K562 (cell line): ENCODE data around the gene ANAPC16. TPM values are rescaled to one million over a fixed set of nuclear protein-coding genes. Genes with fewer than 3 reads are reported as not detected.
A peak's percentile ranks its signal among the peaks of the same experiment; 100 is the strongest.

Experiments
- ARID3B ChIP-seq: fragments of 250-450 bp; sonication (Bioruptor Pico); IDR thresholded peaks from 2 replicates; pipeline ENCODE4 v1.4.0; 2020; ENCODE audit warnings: borderline replicate concordance
- ATF1 ChIP-seq, 2 experiments: fragments of 450-650 bp in 1 of 2; IDR thresholded peaks; 2 replicates each; pipeline ENCODE4 v1.6.1; 2016; ENCODE audit warnings: missing compliant biosample characterization in 1 of 2, missing genetic modification characterization in 1 of 2
- CAMTA2 ChIP-seq: fragments of 250-450 bp; sonication (Bioruptor Pico); conservative IDR thresholded peaks from 2 replicates; pipeline ENCODE4 v1.5.1; 2022
- CEBPB ChIP-seq: fragments of 450-650 bp; IDR thresholded peaks from 2 replicates; pipeline ENCODE4 v1.6.1; 2016; ENCODE audit warnings: missing genetic modification characterization, missing compliant biosample characterization
- CHD2 ChIP-seq: IDR thresholded peaks from 2 replicates; pipeline ENCODE4 v1.6.1; 2011; ENCODE audit warnings: low read depth, low read length
- DIDO1 ChIP-seq: fragments of 450-650 bp; IDR thresholded peaks from 2 replicates; pipeline ENCODE4 v1.6.1; 2016; ENCODE audit warnings: low read depth, missing biosample characterization, missing genetic modification characterization
- ELF4 ChIP-seq: fragments of 450-650 bp; formaldehyde crosslinking; IDR thresholded peaks from 2 replicates; pipeline ENCODE4 v1.4.0; 2022; ENCODE audit warnings: missing genetic modification characterization
- FOS ChIP-seq: IDR thresholded peaks from 3 replicates; pipeline ENCODE4 v1.6.1; 2011; ENCODE audit not compliant: insufficient read length; ENCODE audit errors: extremely low read depth
- HMG20B ChIP-seq: fragments of 250-450 bp; sonication (Bioruptor Pico); IDR thresholded peaks from 2 replicates; pipeline ENCODE4 v1.5.0; 2021; ENCODE audit warnings: mild to moderate bottlenecking
- KDM5B ChIP-seq: fragments of 200-600 bp; sonication (generic); IDR thresholded peaks from 2 replicates; pipeline ENCODE4 v1.6.1; 2012; ENCODE audit warnings: low read depth, mild to moderate bottlenecking, moderate library complexity, low read length, control low read depth, inconsistent platforms; ENCODE audit not compliant: insufficient replicate concordance
- NBN ChIP-seq: fragments of 450-650 bp; IDR thresholded peaks from 2 replicates; pipeline ENCODE4 v1.6.1; 2016; ENCODE audit warnings: low read depth, mild to moderate bottlenecking
- PHF8 ChIP-seq: fragments of 200-600 bp; sonication (generic); IDR thresholded peaks from 2 replicates; pipeline ENCODE4 v1.6.1; 2012; ENCODE audit warnings: mixed run types, mild to moderate bottlenecking, inconsistent platforms, low read length, moderate library complexity, borderline replicate concordance
- SMAD2 ChIP-seq: fragments of 150-350 bp; IDR thresholded peaks from 2 replicates; pipeline ENCODE4 v1.6.1; 2014; ENCODE audit warnings: low read depth, mild to moderate bottlenecking, low read length
- SMARCB1 ChIP-seq: IDR thresholded peaks from 2 replicates; pipeline ENCODE4 v1.6.1; 2011; ENCODE audit warnings: improper control_type of control experiment, low read depth; ENCODE audit not compliant: insufficient read length
- TBL1XR1 ChIP-seq, 2 experiments: IDR thresholded peaks; 2 replicates each; pipeline ENCODE4 v1.6.1; 2012; ENCODE audit warnings: improper control_type of control experiment in 2 of 2, low read length in 2 of 2, mild to moderate bottlenecking in 1 of 2
- VEZF1 ChIP-seq: fragments of 200-800 bp; sonication (Bioruptor generic); IDR thresholded peaks from 2 replicates; pipeline ENCODE4 v1.6.1; 2017; ENCODE audit warnings: missing genetic modification characterization, missing compliant biosample characterization
- YY1 ChIP-seq, 3 experiments: IDR thresholded peaks; 2 replicates each; pipeline ENCODE4 v1.6.1; 2011; ENCODE audit warnings: low read length in 2 of 3, mild to moderate bottlenecking in 2 of 3, moderate library complexity in 2 of 3, borderline replicate concordance in 1 of 3, control low read depth in 1 of 3, low read depth in 1 of 3; ENCODE audit not compliant: insufficient read depth in 3 of 3, insufficient replicate concordance in 2 of 3, control insufficient read depth in 1 of 3, insufficient read length in 1 of 3; ENCODE audit errors: extremely low read depth in 1 of 3
- ZMIZ1 ChIP-seq, 2 experiments: fragments of 150-350 bp in 1 of 2; IDR thresholded peaks; 2 replicates each; pipeline ENCODE4 v1.6.1; 2012 to 2016; ENCODE audit warnings: low read depth in 2 of 2, low read length in 2 of 2, mild to moderate bottlenecking in 1 of 2, moderate library complexity in 1 of 2
- ZNF217 ChIP-seq: sonication (generic); formaldehyde crosslinking; IDR thresholded peaks from 2 replicates; pipeline ENCODE4 v1.8.0; 2022; ENCODE audit warnings: mild to moderate bottlenecking, missing genetic modification reagents
- ZNF41 ChIP-seq: fragments of 250-450 bp; sonication (Bioruptor Pico); conservative IDR thresholded peaks from 2 replicates; pipeline ENCODE4 v1.4.0; 2020; ENCODE audit warnings: mild to moderate bottlenecking
- polyA plus RNA-seq, 8 experiments: library from polyadenylated mRNA; depleted of rRNA in 4 of 8; stranded (reverse) in 5 of 8; unstranded in 3 of 8; fragments of >200 nt; fragmentation: Nextera tagmentation in 2 of 8; fragmentation: Illumina TruSeq in 1 of 8; extraction: Ambion mirVana in 2 of 8; extraction: Trizol in 1 of 8; gene quantifications; 2 replicates each; pipeline versions ENCODE4 v1.2.1 to v1.2.3, GENCODE V29; 2011 to 2014; ENCODE audit warnings: inconsistent platforms in 1 of 8, missing spikeins in 1 of 8
- total RNA-seq, 7 experiments: library from RNA; depleted of rRNA in 6 of 7; stranded (reverse); fragments of >200 nt in 6 of 7; fragmentation: Illumina TruSeq in 2 of 7; extraction: Trizol in 2 of 7; gene quantifications; 2 replicates each; pipeline versions ENCODE4 v1.2.1 to v1.2.3, GENCODE V29; 2011 to 2021; ENCODE audit warnings: low replicate concordance in 1 of 7

ANAPC16 gene
- total and polyA plus RNA-seq, 9 of the 15 experiments (the other 6 are each of a cell fraction or from before 2014, with no cell fraction given), result 42.6 to 208 (median 108) TPM

- TF ChIP-seq ARID3B (CRISPR knock-in tag) (no peak), CAMTA2 (CRISPR knock-in tag) (peak; percentile 96; the same call in 1 of the 2 replicates), CHD2 (no peak; the same call in 1 of the 2 replicates), DIDO1 (peak; percentile 34; the same call in 1 of the 2 replicates), NBN (no peak), KDM5B (peak; percentile 98), HMG20B (CRISPR knock-in tag) (peak; percentile 88; the same call in 1 of the 2 replicates), TBL1XR1 (IDR thresholded peaks at IDR 0.05; ENCODE audit: low read length in 2 of 2) (peak in 1 of 2 experiments; percentile 70; a peak in 2 of 4 replicates), ZNF217 (no peak), SMAD2 (no peak), ZNF41 (CRISPR knock-in tag) (peak; percentile 83), VEZF1 (CRISPR knock-in tag) (peak; percentile 41), PHF8 (peak; percentile 27; the same call in 1 of the 2 replicates), YY1 (IDR thresholded peaks at IDR 0.05; ENCODE audit: borderline replicate concordance in 1 of 3, control insufficient read depth in 1 of 3, extremely low read depth in 1 of 3, insufficient read depth in 3 of 3, insufficient read length in 1 of 3, insufficient replicate concordance in 2 of 3, low read depth in 1 of 3, low read length in 2 of 3) (no peak), CEBPB (tag) (peak; percentile 36; the same call in 1 of the 2 replicates), ZMIZ1 (IDR thresholded peaks at IDR 0.05; ENCODE audit: low read depth in 2 of 2, low read length in 2 of 2) (peak in 1 of 2 experiments; percentile 48; a peak in 2 of 4 replicates), ATF1 (CRISPR knock-in tag; IDR thresholded peaks at IDR 0.05) (no peak), ATF1 (tag; IDR thresholded peaks at IDR 0.05) (peak; percentile 82), FOS (peak; percentile 54), SMARCB1 (no peak), ELF4 (CRISPR knock-in tag) (peak; percentile 96)
These were observed 60.9 kb downstream of the ANAPC16 start (continued) for GRCh38 chr10:72276421-72277339.
